HepG2 (cell line): ENCODE measurements around the gene SPTY2D1. TPM values are rescaled to one million over a fixed set of nuclear protein-coding genes. Genes with fewer than 3 reads are reported as not detected.

Experiments
- ADNP ChIP-seq: sonication (generic); formaldehyde crosslinking; IDR thresholded peaks from 2 replicates; pipeline ENCODE4 v1.4.0; 2020; ENCODE audit warnings: missing genetic modification reagents
- CENPX ChIP-seq: sonication (generic); formaldehyde crosslinking; IDR thresholded peaks from 2 replicates; pipeline ENCODE4 v1.9.0; 2021; ENCODE audit warnings: mild to moderate bottlenecking, missing genetic modification reagents, moderate library complexity
- IRF2 ChIP-seq: IDR thresholded peaks from 2 replicates; pipeline ENCODE4 v1.6.1; 2018; ENCODE audit warnings: missing genetic modification reagents, missing compliant biosample characterization
- KDM3A ChIP-seq: IDR thresholded peaks from 2 replicates; pipeline ENCODE4 v1.6.1; 2018; ENCODE audit warnings: low read depth, missing compliant biosample characterization
- MXI1 ChIP-seq: IDR thresholded peaks from 3 replicates; pipeline ENCODE4 v1.6.1; 2012; ENCODE audit warnings: low read depth, low read length, inconsistent platforms, borderline replicate concordance
- POGK ChIP-seq: sonication (generic); formaldehyde crosslinking; conservative IDR thresholded peaks from 2 replicates; pipeline ENCODE4 v1.8.0; 2022; ENCODE audit warnings: mild to moderate bottlenecking, moderate library complexity, missing genetic modification reagents
- RXRB ChIP-seq: IDR thresholded peaks from 2 replicates; pipeline ENCODE4 v1.6.1; 2016; ENCODE audit warnings: borderline replicate concordance, missing genetic modification reagents, missing compliant biosample characterization
- SIX4 ChIP-seq: sonication (generic); formaldehyde crosslinking; IDR thresholded peaks from 2 replicates; pipeline ENCODE4 v1.4.0; 2020; ENCODE audit warnings: missing genetic modification reagents
- XRCC5 ChIP-seq: fragments of 200-400 bp; formaldehyde crosslinking; optimal IDR thresholded peaks from 2 replicates; pipeline ENCODE3; 2017; ENCODE audit warnings: mild to moderate bottlenecking, low read length
- ZNF274 ChIP-seq: sonication (generic); formaldehyde crosslinking; IDR thresholded peaks from 2 replicates; pipeline ENCODE4 v1.5.1; 2020; ENCODE audit warnings: mild to moderate bottlenecking, missing genetic modification reagents
- ZNF292 ChIP-seq: sonication (generic); formaldehyde crosslinking; IDR thresholded peaks from 2 replicates; pipeline ENCODE4 v1.8.1; 2022; ENCODE audit warnings: mild to moderate bottlenecking, low read depth, missing genetic modification reagents, borderline replicate concordance
- ZNF547 ChIP-seq: sonication (generic); formaldehyde crosslinking; IDR thresholded peaks from 2 replicates; pipeline ENCODE4 v1.5.1; 2020; ENCODE audit warnings: mild to moderate bottlenecking, missing genetic modification reagents
- polyA plus RNA-seq, 8 experiments: library from polyadenylated mRNA; depleted of rRNA in 3 of 8; stranded (reverse) in 7 of 8; unstranded in 1 of 8; fragments of >200 nt; fragmentation: Illumina TruSeq in 4 of 8; extraction: Trizol in 4 of 8; gene quantifications; 2 replicates each; pipeline versions ENCODE4 v1.2.1 to v1.2.3, GENCODE V29; 2011 to 2016; ENCODE audit warnings: low read depth in 4 of 8, missing spikeins in 1 of 8, mixed read lengths in 1 of 8; ENCODE audit not compliant: insufficient read depth in 1 of 8
- total RNA-seq, 5 experiments: library from RNA; depleted of rRNA; stranded (reverse); fragments of >200 nt; fragmentation: Illumina TruSeq; extraction: Trizol; gene quantifications; 2 replicates each; pipeline ENCODE4 v1.2.3, GENCODE V29; 2016; ENCODE audit warnings: low read depth in 1 of 5
- TF ChIP-seq, protein P1 (sequence below): sonication (generic); formaldehyde crosslinking; IDR thresholded peaks from 2 replicates; pipeline ENCODE4 v1.5.0; 2020; ENCODE audit warnings: mild to moderate bottlenecking, missing genetic modification reagents
- TF ChIP-seq, protein P2 (sequence below): sonication (generic); formaldehyde crosslinking; IDR thresholded peaks from 2 replicates; pipeline ENCODE4 v1.4.0; 2020; ENCODE audit warnings: missing genetic modification reagents
- TF ChIP-seq, protein P3 (sequence below): sonication (generic); formaldehyde crosslinking; IDR thresholded peaks from 2 replicates; pipeline ENCODE4 v1.8.0; 2022; ENCODE audit warnings: mild to moderate bottlenecking, missing genetic modification reagents, borderline replicate concordance
- TF ChIP-seq, protein P4 (sequence below): sonication (generic); formaldehyde crosslinking; IDR thresholded peaks from 2 replicates; pipeline ENCODE4 v1.9.0; 2021; ENCODE audit warnings: missing genetic modification reagents, mild to moderate bottlenecking, borderline replicate concordance
- TF ChIP-seq, protein P5 (sequence below): sonication (generic); formaldehyde crosslinking; IDR thresholded peaks from 2 replicates; pipeline ENCODE4 v1.4.0; 2020; ENCODE audit warnings: low read depth, mild to moderate bottlenecking, missing genetic modification reagents
- TF ChIP-seq, protein P6 (sequence below): IDR thresholded peaks from 2 replicates; pipeline ENCODE4 v1.6.1; 2016; ENCODE audit warnings: missing genetic modification reagents, missing compliant biosample characterization

SPTY2D1 gene
- total and polyA plus RNA-seq, 2 of the 13 experiments (the other 11 are each of a cell fraction or from before 2014, with no cell fraction given): 6.9 to 14.8 TPM

DNA sequence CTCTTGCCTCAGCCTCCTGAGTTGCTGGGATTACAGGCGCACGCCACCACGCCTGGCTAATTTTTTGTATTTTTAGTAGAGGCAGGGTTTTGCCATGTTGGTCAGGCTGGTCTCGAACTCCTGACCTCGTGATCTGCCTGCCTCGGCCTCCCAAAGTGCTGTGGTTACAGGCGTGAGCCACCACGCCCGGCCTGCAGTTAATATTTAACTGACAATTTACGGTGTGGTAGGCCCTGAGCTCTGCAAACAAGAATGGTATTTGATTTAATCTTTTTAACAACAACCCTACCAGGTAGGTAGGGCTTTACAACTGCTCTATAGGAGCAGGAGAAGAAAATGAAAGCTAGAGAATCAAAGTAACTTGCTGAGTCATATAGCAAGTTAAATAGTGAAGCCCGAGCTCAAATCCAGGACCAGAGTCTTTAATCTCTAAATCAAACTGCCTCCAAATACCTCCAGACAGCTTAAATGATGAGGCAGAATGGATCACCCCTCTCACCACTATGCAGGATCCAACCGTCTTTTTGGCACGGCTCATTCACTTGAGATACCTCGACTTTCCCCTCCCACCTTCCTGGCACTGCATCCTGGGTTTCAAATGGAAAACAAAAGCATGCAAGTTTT is 55.1 kb downstream of the SPTY2D1 start (continued):
- 0 out of 2 replicates have a peak, but pooled peaks have one; percentile 40 for TF ChIP-seq KDM3A (CRISPR knock-in tag)
- TF ChIP-seq, protein P1, sequence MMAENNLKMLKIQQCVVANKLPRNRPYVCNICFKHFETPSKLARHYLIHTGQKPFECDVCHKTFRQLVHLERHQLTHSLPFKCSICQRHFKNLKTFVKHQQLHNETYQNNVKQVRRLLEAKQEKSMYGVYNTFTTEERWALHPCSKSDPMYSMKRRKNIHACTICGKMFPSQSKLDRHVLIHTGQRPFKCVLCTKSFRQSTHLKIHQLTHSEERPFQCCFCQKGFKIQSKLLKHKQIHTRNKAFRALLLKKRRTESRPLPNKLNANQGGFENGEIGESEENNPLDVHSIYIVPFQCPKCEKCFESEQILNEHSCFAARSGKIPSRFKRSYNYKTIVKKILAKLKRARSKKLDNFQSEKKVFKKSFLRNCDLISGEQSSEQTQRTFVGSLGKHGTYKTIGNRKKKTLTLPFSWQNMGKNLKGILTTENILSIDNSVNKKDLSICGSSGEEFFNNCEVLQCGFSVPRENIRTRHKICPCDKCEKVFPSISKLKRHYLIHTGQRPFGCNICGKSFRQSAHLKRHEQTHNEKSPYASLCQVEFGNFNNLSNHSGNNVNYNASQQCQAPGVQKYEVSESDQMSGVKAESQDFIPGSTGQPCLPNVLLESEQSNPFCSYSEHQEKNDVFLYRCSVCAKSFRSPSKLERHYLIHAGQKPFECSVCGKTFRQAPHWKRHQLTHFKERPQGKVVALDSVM (CRISPR knock-in tag): peak; percentile 31; the same call in 1 of the 2 replicates
- TF ChIP-seq, protein P2, sequence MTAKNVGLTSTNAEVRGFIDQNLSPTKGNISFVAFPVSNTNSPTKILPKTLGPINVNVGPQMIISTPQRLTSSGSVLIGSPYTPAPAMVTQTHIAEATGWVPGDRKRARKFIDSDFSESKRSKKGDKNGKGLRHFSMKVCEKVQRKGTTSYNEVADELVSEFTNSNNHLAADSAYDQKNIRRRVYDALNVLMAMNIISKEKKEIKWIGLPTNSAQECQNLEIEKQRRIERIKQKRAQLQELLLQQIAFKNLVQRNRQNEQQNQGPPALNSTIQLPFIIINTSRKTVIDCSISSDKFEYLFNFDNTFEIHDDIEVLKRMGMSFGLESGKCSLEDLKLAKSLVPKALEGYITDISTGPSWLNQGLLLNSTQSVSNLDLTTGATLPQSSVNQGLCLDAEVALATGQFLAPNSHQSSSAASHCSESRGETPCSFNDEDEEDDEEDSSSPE (CRISPR knock-in tag): no peak
- TF ChIP-seq, protein P3, sequence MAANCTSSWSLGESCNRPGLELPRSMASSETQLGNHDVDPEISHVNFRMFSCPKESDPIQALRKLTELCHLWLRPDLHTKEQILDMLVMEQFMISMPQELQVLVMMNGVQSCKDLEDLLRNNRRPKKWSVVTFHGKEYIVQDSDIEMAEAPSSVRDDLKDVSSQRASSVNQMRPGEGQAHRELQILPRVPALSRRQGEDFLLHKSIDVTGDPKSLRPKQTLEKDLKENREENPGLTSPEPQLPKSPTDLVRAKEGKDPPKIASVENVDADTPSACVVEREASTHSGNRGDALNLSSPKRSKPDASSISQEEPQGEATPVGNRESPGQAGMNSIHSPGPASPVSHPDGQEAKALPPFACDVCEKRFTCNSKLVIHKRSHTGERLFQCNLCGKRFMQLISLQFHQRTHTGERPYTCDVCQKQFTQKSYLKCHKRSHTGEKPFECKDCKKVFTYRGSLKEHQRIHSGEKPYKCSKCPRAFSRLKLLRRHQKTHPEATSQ: peak; percentile 81; the same call in 1 of the 2 replicates
- TF ChIP-seq, protein P4, sequence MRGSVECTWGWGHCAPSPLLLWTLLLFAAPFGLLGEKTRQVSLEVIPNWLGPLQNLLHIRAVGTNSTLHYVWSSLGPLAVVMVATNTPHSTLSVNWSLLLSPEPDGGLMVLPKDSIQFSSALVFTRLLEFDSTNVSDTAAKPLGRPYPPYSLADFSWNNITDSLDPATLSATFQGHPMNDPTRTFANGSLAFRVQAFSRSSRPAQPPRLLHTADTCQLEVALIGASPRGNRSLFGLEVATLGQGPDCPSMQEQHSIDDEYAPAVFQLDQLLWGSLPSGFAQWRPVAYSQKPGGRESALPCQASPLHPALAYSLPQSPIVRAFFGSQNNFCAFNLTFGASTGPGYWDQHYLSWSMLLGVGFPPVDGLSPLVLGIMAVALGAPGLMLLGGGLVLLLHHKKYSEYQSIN (CRISPR knock-in tag): no peak
- TF ChIP-seq, protein P5, sequence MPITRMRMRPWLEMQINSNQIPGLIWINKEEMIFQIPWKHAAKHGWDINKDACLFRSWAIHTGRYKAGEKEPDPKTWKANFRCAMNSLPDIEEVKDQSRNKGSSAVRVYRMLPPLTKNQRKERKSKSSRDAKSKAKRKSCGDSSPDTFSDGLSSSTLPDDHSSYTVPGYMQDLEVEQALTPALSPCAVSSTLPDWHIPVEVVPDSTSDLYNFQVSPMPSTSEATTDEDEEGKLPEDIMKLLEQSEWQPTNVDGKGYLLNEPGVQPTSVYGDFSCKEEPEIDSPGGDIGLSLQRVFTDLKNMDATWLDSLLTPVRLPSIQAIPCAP (CRISPR knock-in tag): 0 out of 2 replicates have a peak, but pooled peaks have one; percentile 46
- TF ChIP-seq MXI1: no peak
- TF ChIP-seq ZNF547 (CRISPR knock-in tag): no peak
- TF ChIP-seq, protein P6, sequence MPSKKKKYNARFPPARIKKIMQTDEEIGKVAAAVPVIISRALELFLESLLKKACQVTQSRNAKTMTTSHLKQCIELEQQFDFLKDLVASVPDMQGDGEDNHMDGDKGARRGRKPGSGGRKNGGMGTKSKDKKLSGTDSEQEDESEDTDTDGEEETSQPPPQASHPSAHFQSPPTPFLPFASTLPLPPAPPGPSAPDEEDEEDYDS (CRISPR knock-in tag): no peak
- TF ChIP-seq POGK (CRISPR knock-in tag): no peak
- peak; percentile 100 for TF ChIP-seq ADNP (CRISPR knock-in tag)
- TF ChIP-seq SIX4 (CRISPR knock-in tag): no peak; the same call in 1 of the 2 replicates
- TF ChIP-seq RXRB: peak; percentile 29; the same call in 1 of the 2 replicates
- no peak for TF ChIP-seq XRCC5
- TF ChIP-seq ZNF292 (CRISPR knock-in tag): no peak
- TF ChIP-seq ZNF274 (CRISPR knock-in tag): no peak
- TF ChIP-seq IRF2 (CRISPR knock-in tag): peak; percentile 31; the same call in 1 of the 2 replicates
- no peak for TF ChIP-seq CENPX (CRISPR knock-in tag)
